MCF 10A (cell line): ENCODE results near the gene ZFP36L2. TPM values are rescaled to one million over a fixed set of nuclear protein-coding genes. Genes with fewer than 3 reads are reported as not detected.

Experiments
- BruUV-seq: library from RNA; stranded (reverse); fragments of 400-500 nt; replicated peaks from 2 replicates; lab custom pipeline; 2021; lab: Mats Ljungman, UMichigan
- CTCF ChIA-PET: fragments of 300-600 bp; sonication (Branson Sonifier 250); formaldehyde crosslinking; extraction: SDS; loops from one replicate; lab custom pipeline; 2021; ENCODE audit warnings: antibody characterized with exemption, inconsistent platforms; lab: Yijun Ruan, JAX
- POLR2A ChIA-PET: fragments of 300-600, 350-650 bp; sonication (Branson Sonifier 250); formaldehyde crosslinking; extraction: SDS; loops from one replicate; lab custom pipeline; 2020; ENCODE audit warnings: antibody characterized with exemption, inconsistent platforms; lab: Yijun Ruan, JAX
- DNase-seq: peaks from one replicate; pipeline ENCODE4 v3.0.0-alpha.2; 2018; ENCODE audit not compliant: unreplicated experiment
- H3K27ac Mint-ChIP-seq: one replicate; pipeline ENCODE4 v1.8.0; 2022; ENCODE audit warnings: mild to moderate bottlenecking, low read depth, mixed read lengths; ENCODE audit not compliant: unreplicated experiment
- H3K27me3 Mint-ChIP-seq: one replicate; pipeline ENCODE4 v1.8.0; 2022; ENCODE audit warnings: mixed read lengths; ENCODE audit not compliant: insufficient read depth, unreplicated experiment
- H3K36me3 Mint-ChIP-seq: one replicate; pipeline ENCODE4 v1.8.0; 2022; ENCODE audit warnings: mild to moderate bottlenecking, moderate library complexity, mixed read lengths; ENCODE audit not compliant: insufficient read depth, unreplicated experiment
- H3K4me1 Mint-ChIP-seq: one replicate; pipeline ENCODE4 v1.8.0; 2022; ENCODE audit warnings: mixed read lengths; ENCODE audit not compliant: insufficient read depth, unreplicated experiment
- H3K4me3 Mint-ChIP-seq: one replicate; pipeline ENCODE4 v1.8.0; 2022; ENCODE audit warnings: mild to moderate bottlenecking, moderate library complexity, mixed read lengths; ENCODE audit not compliant: unreplicated experiment
- H3K9me3 Mint-ChIP-seq: one replicate; pipeline ENCODE4 v1.8.0; 2022; ENCODE audit warnings: mixed read lengths; ENCODE audit not compliant: unreplicated experiment
- CTCF ChIP-seq: fragments of 200-600 bp; IDR thresholded peaks from one replicate; pipeline ENCODE4 v1.8.0; 2022; ENCODE audit warnings: antibody characterized with exemption, mild to moderate bottlenecking; ENCODE audit not compliant: unreplicated experiment
- intact Hi-C: fragments of 100-400 bp; cut with micrococcal nuclease; formaldehyde crosslinking; loops from 2 replicates; pipeline ENCODE4 v1.14.1; 2022
- total RNA-seq: library from RNA; stranded (reverse); gene quantifications from 2 replicates; pipeline ENCODE4 v1.2.3, GENCODE V29; 2022

ZFP36L2 gene
- total RNA-seq, 1 experiment from 2014 or later = 162 TPM

- no peak for TF ChIP-seq CTCF
- intact Hi-C loops = no loop called here
- CTCF ChIA-PET = interaction anchor here (0.6 to 2.1 kb wide), 2 partner anchors 39 to 268 kb away, joined by 3 to 12 read pairs; no protein-coding TSS in a partner anchor
- no TSS peak for BruUV-seq
- H3K9me3 Mint-ChIP-seq = no peaks in the 10 kb centered on the region
- POLR2A ChIA-PET = interaction anchor here (1.2 to 2.2 kb wide), 3 partner anchors 16 to 84 kb away, joined by 3 to 8 read pairs (median 7); no protein-coding TSS in a partner anchor
- H3K4me3 Mint-ChIP-seq = no peak overlapping the region
- peaks cover 23% of the 10 kb centered on the region for H3K4me1 Mint-ChIP-seq
- H3K27ac Mint-ChIP-seq = no peak overlapping the region
- no peak for DNase-seq
- H3K36me3 Mint-ChIP-seq = peaks cover 65% of the 10 kb centered on the region
- H3K27me3 Mint-ChIP-seq = no peaks in the 10 kb centered on the region
Observed at GRCh38 chr2:43216629-43217028, 9.8 kb downstream of the ZFP36L2 start.

DNA sequence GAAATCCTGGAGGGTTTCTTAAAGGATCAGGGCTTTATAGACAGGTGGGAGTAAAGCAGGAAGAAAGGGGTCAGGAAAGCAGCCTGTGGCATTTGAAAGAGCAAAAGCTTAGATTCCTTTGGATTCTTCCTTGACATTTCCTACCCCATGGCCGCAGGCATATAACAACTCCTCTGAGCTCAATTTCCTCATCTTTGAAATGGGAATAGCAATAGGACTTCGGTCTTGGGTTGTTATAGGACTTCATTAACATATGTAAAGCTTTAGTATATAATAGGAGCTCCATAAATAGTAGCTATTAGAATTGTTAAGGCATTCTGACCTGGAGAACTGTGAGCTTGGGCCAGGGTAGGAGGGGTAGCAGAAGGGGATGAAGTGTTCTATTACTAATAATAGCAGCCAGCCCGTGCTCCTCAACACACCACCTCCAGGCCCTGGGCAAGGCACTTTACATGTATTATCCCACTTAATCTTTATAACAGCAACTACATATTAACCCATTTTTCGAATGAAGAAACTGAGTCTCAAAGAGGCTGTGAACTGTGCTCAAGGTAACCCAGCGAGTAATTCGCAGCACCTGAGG is 10.6 kb downstream of the ZFP36L2 start:
- no peak overlapping the region for H3K4me3 Mint-ChIP-seq
- ChIA-PET POLR2A (interaction anchor here (0.6 to 2.2 kb wide), 7 partner anchors 12 to 191 kb away, joined by 3 to 8 read pairs (median 4); no protein-coding TSS in a partner anchor), CTCF (interaction anchor here (0.6 kb wide), 1 partner anchor 13 kb away, joined by 4 read pairs; no protein-coding TSS in a partner anchor)
- no peak overlapping the region for H3K27ac Mint-ChIP-seq
- intact Hi-C loops = no loop called here
- peaks cover 21% of the 10 kb centered on the region for H3K4me1 Mint-ChIP-seq
- no peak for DNase-seq
- peaks cover 56% of the 10 kb centered on the region for H3K36me3 Mint-ChIP-seq
- H3K9me3 Mint-ChIP-seq = no peaks in the 10 kb centered on the region
- BruUV-seq = no TSS peak
- no peaks in the 10 kb centered on the region for H3K27me3 Mint-ChIP-seq
- TF ChIP-seq CTCF = no peak

DNA sequence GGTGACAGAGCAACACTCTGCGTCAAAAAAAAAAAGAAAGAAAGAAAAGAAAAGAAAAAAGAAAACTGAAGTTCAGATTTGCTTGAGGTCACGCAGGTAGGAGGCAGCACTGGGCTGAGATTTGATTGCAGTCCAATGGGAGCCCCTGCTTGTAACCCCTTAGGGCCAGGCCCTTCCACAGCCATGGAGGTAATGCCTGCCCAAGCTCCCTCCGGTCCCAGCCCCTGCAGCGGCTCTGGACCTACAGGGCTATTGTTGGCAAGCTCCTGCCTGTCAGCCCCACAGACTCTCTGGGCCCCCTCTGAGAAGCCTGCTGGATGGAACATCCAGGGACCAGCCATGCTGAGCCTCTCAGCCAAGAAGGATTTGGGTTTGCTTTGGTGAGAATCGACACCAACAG is 12.2 kb downstream of the ZFP36L2 start:
- ChIA-PET POLR2A (no interaction called here), CTCF (interaction anchor here (0.7 kb wide), 1 partner anchor 14 kb away, joined by 3 read pairs; no protein-coding TSS in a partner anchor)
- Mint-ChIP-seq H3K9me3 (no peaks in the 10 kb centered on the region), H3K4me1 (peaks cover 14% of the 10 kb centered on the region), H3K36me3 (peaks cover 41% of the 10 kb centered on the region), H3K4me3 (no peak overlapping the region), H3K27me3 (no peaks in the 10 kb centered on the region), H3K27ac (no peak overlapping the region)
- no peak for DNase-seq
- intact Hi-C loops = no loop called here
- no peak for TF ChIP-seq CTCF
- BruUV-seq = no TSS peak

DNA sequence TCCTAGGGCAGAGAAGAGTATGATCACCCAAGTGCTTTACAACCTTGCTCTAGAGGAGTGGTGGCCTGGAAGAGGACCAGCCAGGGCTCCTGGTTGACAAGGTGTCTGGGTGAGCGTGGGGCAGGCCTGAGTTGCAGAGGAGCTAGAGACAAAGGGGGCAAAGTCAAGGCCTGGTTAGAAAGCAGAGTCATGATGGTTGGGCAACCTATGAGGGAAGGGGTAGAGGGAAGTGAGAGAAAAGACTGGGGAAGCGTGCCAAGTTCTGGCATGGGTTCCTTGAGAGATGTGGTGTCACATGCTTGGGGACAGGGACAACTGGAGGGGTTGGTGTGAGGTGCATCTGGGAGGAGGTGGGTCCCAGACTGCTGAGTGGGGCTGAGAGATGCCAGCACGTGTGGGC is 13.5 kb downstream of the ZFP36L2 start:
- Mint-ChIP-seq H3K36me3 (peaks cover 28% of the 10 kb centered on the region), H3K27me3 (no peaks in the 10 kb centered on the region), H3K27ac (no peak overlapping the region), H3K4me1 (peaks cover 6% of the 10 kb centered on the region), H3K9me3 (no peaks in the 10 kb centered on the region), H3K4me3 (no peak overlapping the region)
- CTCF ChIA-PET = interaction anchor here (0.6 to 1.4 kb wide), 4 partner anchors 11 to 78 kb away, joined by 3 to 4 read pairs (median 4); no protein-coding TSS in a partner anchor
- BruUV-seq = no TSS peak
- intact Hi-C loops = no loop called here
- TF ChIP-seq CTCF = no peak
- POLR2A ChIA-PET = interaction anchor here (0.9 kb wide), 1 partner anchor 34 kb away, joined by 3 read pairs; no protein-coding TSS in a partner anchor
- no peak for DNase-seq
